ENCODE data around the gene PRR27.

DNA sequence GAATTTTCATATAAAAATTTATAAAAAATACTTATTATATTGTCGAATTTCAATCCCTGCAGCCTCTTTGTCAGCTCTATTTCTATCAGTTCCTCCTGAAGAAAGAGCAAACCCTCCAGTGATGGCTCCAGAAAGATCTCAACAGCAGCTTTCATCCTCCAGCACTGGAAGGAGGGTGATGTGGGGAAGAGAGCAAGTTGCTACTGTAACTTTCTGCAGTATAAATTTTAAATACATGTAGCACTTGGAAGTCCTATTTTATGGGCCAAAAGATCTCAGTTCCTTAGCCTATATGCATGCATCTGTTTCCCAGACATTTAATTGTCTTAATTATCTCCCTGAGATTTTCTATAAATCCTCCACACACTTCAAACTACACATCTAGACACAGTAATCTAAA is 27.8 kb downstream of the PRR27 start:
- no peak for TF ChIP-seq CTCF (IDR thresholded peaks at IDR 0.05; ENCODE audit: poor library complexity, severe bottlenecking)
- TF ChIP-seq POLR2AphosphoS5 (IDR thresholded peaks at IDR 0.05): no peak
- no peak for TF ChIP-seq RAD21 (conservative IDR thresholded peaks at IDR 0.05)
- TF ChIP-seq, protein P1, sequence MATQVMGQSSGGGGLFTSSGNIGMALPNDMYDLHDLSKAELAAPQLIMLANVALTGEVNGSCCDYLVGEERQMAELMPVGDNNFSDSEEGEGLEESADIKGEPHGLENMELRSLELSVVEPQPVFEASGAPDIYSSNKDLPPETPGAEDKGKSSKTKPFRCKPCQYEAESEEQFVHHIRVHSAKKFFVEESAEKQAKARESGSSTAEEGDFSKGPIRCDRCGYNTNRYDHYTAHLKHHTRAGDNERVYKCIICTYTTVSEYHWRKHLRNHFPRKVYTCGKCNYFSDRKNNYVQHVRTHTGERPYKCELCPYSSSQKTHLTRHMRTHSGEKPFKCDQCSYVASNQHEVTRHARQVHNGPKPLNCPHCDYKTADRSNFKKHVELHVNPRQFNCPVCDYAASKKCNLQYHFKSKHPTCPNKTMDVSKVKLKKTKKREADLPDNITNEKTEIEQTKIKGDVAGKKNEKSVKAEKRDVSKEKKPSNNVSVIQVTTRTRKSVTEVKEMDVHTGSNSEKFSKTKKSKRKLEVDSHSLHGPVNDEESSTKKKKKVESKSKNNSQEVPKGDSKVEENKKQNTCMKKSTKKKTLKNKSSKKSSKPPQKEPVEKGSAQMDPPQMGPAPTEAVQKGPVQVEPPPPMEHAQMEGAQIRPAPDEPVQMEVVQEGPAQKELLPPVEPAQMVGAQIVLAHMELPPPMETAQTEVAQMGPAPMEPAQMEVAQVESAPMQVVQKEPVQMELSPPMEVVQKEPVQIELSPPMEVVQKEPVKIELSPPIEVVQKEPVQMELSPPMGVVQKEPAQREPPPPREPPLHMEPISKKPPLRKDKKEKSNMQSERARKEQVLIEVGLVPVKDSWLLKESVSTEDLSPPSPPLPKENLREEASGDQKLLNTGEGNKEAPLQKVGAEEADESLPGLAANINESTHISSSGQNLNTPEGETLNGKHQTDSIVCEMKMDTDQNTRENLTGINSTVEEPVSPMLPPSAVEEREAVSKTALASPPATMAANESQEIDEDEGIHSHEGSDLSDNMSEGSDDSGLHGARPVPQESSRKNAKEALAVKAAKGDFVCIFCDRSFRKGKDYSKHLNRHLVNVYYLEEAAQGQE (IDR thresholded peaks at IDR 0.05; ENCODE audit: borderline replicate concordance): no peak
- TF ChIP-seq TAF1 (IDR thresholded peaks at IDR 0.05; ENCODE audit: low read depth): no peak
- TF ChIP-seq MXI1 (conservative IDR thresholded peaks at IDR 0.05; ENCODE audit: poor library complexity, severe bottlenecking): no peak
- TF ChIP-seq EZH2 (IDR thresholded peaks at IDR 0.05; ENCODE audit: borderline replicate concordance, insufficient read depth, low read length, poor library complexity, severe bottlenecking): no peak
- TF ChIP-seq SMC3 (conservative IDR thresholded peaks at IDR 0.05; ENCODE audit: poor library complexity): no peak
- no peak for TF ChIP-seq EP300 (conservative IDR thresholded peaks at IDR 0.05; ENCODE audit: poor library complexity, severe bottlenecking)
